NB4 (cell line): ENCODE measurements around the gene EXTL1.
A peak's percentile ranks its signal among the peaks of the same experiment; 100 is the strongest.

Experiments used
- DNase-seq: peaks from one replicate; pipeline ENCODE4 v3.0.0; 2010; ENCODE audit warnings: low read depth
- H3K4me3 ChIP-seq: one replicate; pipeline ENCODE4 v1.5.1; 2011; ENCODE audit warnings: mild to moderate bottlenecking, low read depth, low read length, moderate library complexity
- MYC ChIP-seq: IDR thresholded peaks from 2 replicates; pipeline ENCODE4 v1.6.1; 2011; ENCODE audit warnings: low read depth, low read length
- POLR2A ChIP-seq: IDR thresholded peaks from 2 replicates; pipeline ENCODE4 v1.6.1; 2011; ENCODE audit warnings: mild to moderate bottlenecking; ENCODE audit not compliant: insufficient read length; ENCODE audit errors: extremely low read depth
- TF ChIP-seq, protein P1 (sequence below): IDR thresholded peaks from 2 replicates; pipeline ENCODE4 v1.6.1; 2011; ENCODE audit warnings: low read depth, low read length
- TF ChIP-seq, protein P2 (sequence below): IDR thresholded peaks from one replicate; pipeline ENCODE4 v1.5.1; 2012; ENCODE audit warnings: low read depth, low read length

Gene EXTL1

GRCh38 chr1:25994402-25995150 lies 27.0 kb upstream of the EXTL1 start:
- no peak overlapping the region for H3K4me3 ChIP-seq
- DNase-seq = no peak
- TF ChIP-seq, protein P1, sequence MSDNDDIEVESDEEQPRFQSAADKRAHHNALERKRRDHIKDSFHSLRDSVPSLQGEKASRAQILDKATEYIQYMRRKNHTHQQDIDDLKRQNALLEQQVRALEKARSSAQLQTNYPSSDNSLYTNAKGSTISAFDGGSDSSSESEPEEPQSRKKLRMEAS = no peak
- TF ChIP-seq, protein P2, sequence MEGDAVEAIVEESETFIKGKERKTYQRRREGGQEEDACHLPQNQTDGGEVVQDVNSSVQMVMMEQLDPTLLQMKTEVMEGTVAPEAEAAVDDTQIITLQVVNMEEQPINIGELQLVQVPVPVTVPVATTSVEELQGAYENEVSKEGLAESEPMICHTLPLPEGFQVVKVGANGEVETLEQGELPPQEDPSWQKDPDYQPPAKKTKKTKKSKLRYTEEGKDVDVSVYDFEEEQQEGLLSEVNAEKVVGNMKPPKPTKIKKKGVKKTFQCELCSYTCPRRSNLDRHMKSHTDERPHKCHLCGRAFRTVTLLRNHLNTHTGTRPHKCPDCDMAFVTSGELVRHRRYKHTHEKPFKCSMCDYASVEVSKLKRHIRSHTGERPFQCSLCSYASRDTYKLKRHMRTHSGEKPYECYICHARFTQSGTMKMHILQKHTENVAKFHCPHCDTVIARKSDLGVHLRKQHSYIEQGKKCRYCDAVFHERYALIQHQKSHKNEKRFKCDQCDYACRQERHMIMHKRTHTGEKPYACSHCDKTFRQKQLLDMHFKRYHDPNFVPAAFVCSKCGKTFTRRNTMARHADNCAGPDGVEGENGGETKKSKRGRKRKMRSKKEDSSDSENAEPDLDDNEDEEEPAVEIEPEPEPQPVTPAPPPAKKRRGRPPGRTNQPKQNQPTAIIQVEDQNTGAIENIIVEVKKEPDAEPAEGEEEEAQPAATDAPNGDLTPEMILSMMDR = no peak
- TF ChIP-seq POLR2A (no peak), MYC (no peak)

DNA sequence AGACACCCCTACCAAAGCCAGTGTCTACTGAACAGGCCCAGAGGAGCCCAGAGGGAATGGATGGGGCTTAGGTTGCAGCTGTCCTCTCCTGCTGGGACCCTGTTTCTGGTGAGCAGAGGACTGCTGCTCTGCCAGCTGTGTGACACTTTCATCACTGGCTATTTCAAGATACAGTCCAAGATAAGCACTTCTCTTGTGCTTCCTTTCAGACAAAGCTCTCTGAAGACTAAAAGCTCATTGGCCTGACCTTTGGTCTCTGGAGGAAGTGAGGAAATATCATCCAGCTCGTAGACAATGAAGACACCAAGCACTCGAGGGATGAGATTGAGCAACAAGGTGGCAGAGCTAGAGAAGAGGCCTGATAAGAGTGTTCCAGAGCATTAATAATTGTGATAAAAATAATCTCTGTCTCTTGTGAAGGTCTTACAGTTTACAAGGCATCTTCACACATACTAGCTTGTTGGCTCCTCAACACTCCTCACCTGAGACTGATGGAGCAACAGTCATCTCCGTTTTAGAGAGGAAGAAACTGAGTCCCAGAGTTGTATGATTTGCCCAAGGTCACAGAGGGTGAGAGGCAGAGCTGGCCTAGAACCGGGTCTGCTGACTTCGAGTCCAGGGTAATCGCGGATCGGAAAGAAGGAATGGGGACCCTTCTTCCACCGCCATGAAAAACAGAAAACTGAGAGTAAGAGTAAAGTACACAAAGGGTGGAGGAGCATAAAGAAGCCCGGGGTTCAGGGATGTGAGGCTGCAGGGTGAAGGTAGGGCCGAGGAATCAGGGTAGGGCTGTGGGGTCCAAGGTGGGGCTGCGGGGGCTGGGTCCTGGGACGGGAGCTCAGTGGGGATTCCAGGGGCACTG lies 24.4 kb upstream of the EXTL1 start:
- TF ChIP-seq, protein P2 = no peak
- TF ChIP-seq, protein P1 = peak; percentile 71; the same call in 1 of the 2 replicates
- TF ChIP-seq MYC = peak; percentile 80
- peak; percentile 53 for TF ChIP-seq POLR2A
- DNase-seq = peak; percentile 98
- H3K4me3 ChIP-seq = peak overlapping the region; percentile 77

DNA sequence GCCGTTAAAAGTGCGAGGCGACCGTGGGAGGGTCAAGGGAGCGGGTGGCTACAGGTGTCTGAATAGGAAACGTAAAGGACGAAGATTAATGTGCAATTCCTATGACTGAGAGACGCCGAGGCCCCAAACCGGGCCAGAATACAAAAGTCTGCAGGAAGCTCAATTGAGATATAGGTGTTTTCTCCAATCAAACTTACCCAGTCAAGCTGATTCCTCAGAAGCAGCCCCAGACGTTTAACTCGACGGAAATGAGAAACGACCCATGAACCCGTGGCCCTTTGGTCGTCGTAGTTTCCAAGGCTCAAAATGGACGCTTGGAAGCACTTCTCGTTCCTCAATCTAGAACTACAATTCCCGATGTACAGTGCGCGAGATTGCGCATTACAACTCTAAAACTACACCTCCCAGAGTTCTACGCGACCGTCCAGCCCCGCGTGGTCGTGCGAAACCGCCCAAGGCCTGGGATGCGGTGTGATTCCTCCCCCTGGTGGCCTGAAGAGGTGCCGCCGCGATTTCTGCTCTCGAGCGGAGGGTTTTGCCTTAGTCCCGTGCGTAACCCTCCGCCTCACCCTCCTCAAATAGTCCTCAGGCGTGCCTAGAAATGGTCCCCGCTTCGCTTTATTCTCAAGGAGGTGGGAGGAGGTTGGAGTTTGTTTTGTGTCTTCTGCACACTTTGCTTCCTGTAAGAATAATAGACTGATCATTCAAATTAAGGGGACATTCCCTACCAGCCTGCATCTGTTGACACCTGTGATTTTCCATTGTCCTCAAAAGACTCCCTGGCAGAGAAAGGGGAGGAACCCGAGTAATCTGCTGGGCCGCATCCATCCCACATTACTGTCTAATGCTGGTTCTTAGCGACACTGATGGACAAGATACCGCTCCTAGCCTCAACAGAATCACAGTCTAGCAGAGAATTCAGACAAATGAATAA lies 23.5 kb upstream of the EXTL1 start, which contains the start of gene PAFAH2:
TSS of gene PAFAH2 (minus strand) at position 236 of the 934 bp plus-strand sequence. CDS start 7,247 bp downstream, outside the sequence.
- peak; percentile 99 for TF ChIP-seq MYC
- TF ChIP-seq, protein P2 = peak; percentile 87
- TF ChIP-seq POLR2A = peak; percentile 32
- TF ChIP-seq, protein P1 = peak; percentile 94
- peak; percentile 99 for DNase-seq
- H3K4me3 ChIP-seq = peak within 1 kb of the TSS; percentile 77

GRCh38 chr1:25999041-25999800 lies 22.4 kb upstream of the EXTL1 start:
- DNase-seq = no peak
- H3K4me3 ChIP-seq = no peak overlapping the region
- TF ChIP-seq MYC (no peak), POLR2A (no peak)
- TF ChIP-seq, protein P2 = no peak
- TF ChIP-seq, protein P1 = no peak

- peak; percentile 67 for DNase-seq
- H3K4me3 ChIP-seq = no peak overlapping the region
- TF ChIP-seq POLR2A (no peak), MYC (no peak)
- TF ChIP-seq, protein P2 = no peak
- TF ChIP-seq, protein P1 = no peak
These were observed 18.3 kb upstream of the EXTL1 start for GRCh38 chr1:26003262-26003661.
